Parathyroid adenoma (tissue), 2 donors: ENCODE measurements around the gene FIS1.
A peak's percentile ranks its signal among the peaks of the same experiment; 100 is the strongest.

Experiments
- H2AFZ ChIP-seq: fragments of 300-600 bp; sonication (generic); one replicate; pipeline ENCODE4 v1.7.0; 2017; ENCODE audit warnings: antibody characterized with exemption, mild to moderate bottlenecking
- H3K27ac ChIP-seq: fragments of 300-600 bp; sonication (generic); one replicate; pipeline ENCODE4 v1.7.0; 2017
- H3K27me3 ChIP-seq: fragments of 300-600 bp; sonication (generic); one replicate; pipeline ENCODE4 v1.7.0; 2017; ENCODE audit warnings: low read length; ENCODE audit not compliant: control insufficient read depth, insufficient read depth
- H3K36me3 ChIP-seq: fragments of 300-600 bp; sonication (generic); one replicate; pipeline ENCODE4 v1.7.0; 2017; ENCODE audit warnings: low read length; ENCODE audit not compliant: control insufficient read depth, insufficient read depth
- H3K4me1 ChIP-seq: fragments of 300-600 bp; sonication (generic); one replicate; pipeline ENCODE4 v1.7.0; 2017; ENCODE audit warnings: control low read depth
- H3K4me2 ChIP-seq: fragments of 300-600 bp; sonication (generic); one replicate; pipeline ENCODE4 v1.7.0; 2017; ENCODE audit warnings: low read length
- H3K4me3 ChIP-seq: fragments of 300-600 bp; sonication (generic); one replicate; pipeline ENCODE4 v1.7.0; 2017; ENCODE audit warnings: low read depth, low read length
- H3K79me2 ChIP-seq: fragments of 300-600 bp; sonication (generic); one replicate; pipeline ENCODE4 v1.7.0; 2017; ENCODE audit warnings: control low read depth
- H3K9ac ChIP-seq: fragments of 300-600 bp; sonication (generic); one replicate; pipeline ENCODE4 v1.7.0; 2017; ENCODE audit warnings: mild to moderate bottlenecking
- H3K9me3 ChIP-seq: fragments of 300-600 bp; sonication (generic); one replicate; pipeline ENCODE4 v1.7.0; 2017; ENCODE audit warnings: low read length; ENCODE audit not compliant: control insufficient read depth
- CTCF ChIP-seq: fragments of 300-600 bp; sonication (generic); IDR thresholded peaks from one replicate; pipeline ENCODE4 v1.7.0; 2017; ENCODE audit warnings: antibody characterized with exemption, mild to moderate bottlenecking
- donor health status: primary hyperparathyroidism.

FIS1 gene

GRCh38 chr7:101232141-101232850 lies 12.6 kb downstream of the FIS1 start:
- Histone ChIP-seq H3K9ac (no peak overlapping the region), H3K4me1 (peaks cover 7% of the 10 kb centered on the region), H3K36me3 (no peaks in the 10 kb centered on the region)

GRCh38 chr7:101231644-101232043 lies 13.2 kb downstream of the FIS1 start:
- H3K27me3 ChIP-seq: no peaks in the 10 kb centered on the region
- TF ChIP-seq CTCF: no peak
- no peaks in the 10 kb centered on the region for H3K9me3 ChIP-seq
- H3K4me3 ChIP-seq: peak overlapping the region; percentile 45
- no peak overlapping the region for H3K9ac ChIP-seq
- no peaks in the 10 kb centered on the region for H3K79me2 ChIP-seq
- peak overlapping the region; percentile 93 for H2AFZ ChIP-seq
- peak overlapping the region; percentile 82 for H3K4me2 ChIP-seq
- peaks cover 12% of the 10 kb centered on the region for H3K4me1 ChIP-seq
- no peaks in the 10 kb centered on the region for H3K36me3 ChIP-seq
- H3K27ac ChIP-seq: peak overlapping the region; percentile 78

More at GRCh38 chr7:101232141-101232850, 12.6 kb downstream of the FIS1 start:
- Histone ChIP-seq H3K9me3 (no peaks in the 10 kb centered on the region), H3K27me3 (no peaks in the 10 kb centered on the region), H3K27ac (peak overlapping the region; percentile 78), H3K4me2 (peak overlapping the region; percentile 82), H2AFZ (peak overlapping the region; percentile 93), H3K79me2 (no peaks in the 10 kb centered on the region), H3K4me3 (peak overlapping the region; percentile 45)
- TF ChIP-seq CTCF: no peak

GRCh38 chr7:101226721-101227120 lies 18.2 kb downstream of the FIS1 start:
- H3K27me3 ChIP-seq: no peaks in the 10 kb centered on the region
- H3K27ac ChIP-seq: peak overlapping the region; percentile 84
- no peak overlapping the region for H3K4me2 ChIP-seq
- no peak for TF ChIP-seq CTCF
- no peak overlapping the region for H2AFZ ChIP-seq
- no peak overlapping the region for H3K4me3 ChIP-seq
- peaks cover 7% of the 10 kb centered on the region for H3K79me2 ChIP-seq
- H3K36me3 ChIP-seq: no peaks in the 10 kb centered on the region
- no peak overlapping the region for H3K9ac ChIP-seq
- peaks cover 9% of the 10 kb centered on the region for H3K4me1 ChIP-seq
- H3K9me3 ChIP-seq: no peaks in the 10 kb centered on the region

GRCh38 chr7:101225650-101226049 lies 19.2 kb downstream of the FIS1 start:
- Histone ChIP-seq H3K36me3 (no peaks in the 10 kb centered on the region), H3K4me2 (no peak overlapping the region)
- TF ChIP-seq CTCF: no peak

GRCh38 chr7:101223528-101223927 lies 21.4 kb downstream of the FIS1 start:
- Histone ChIP-seq H3K79me2 (peaks cover 33% of the 10 kb centered on the region), H3K4me3 (no peak overlapping the region), H3K36me3 (no peaks in the 10 kb centered on the region), H3K27me3 (no peaks in the 10 kb centered on the region), H3K4me2 (no peak overlapping the region), H3K9me3 (no peaks in the 10 kb centered on the region), H3K9ac (no peak overlapping the region), H2AFZ (no peak overlapping the region), H3K27ac (no peak overlapping the region), H3K4me1 (peaks cover 8% of the 10 kb centered on the region)
- TF ChIP-seq CTCF: no peak

More at GRCh38 chr7:101225650-101226049, 19.2 kb downstream of the FIS1 start:
- Histone ChIP-seq H3K27me3 (no peaks in the 10 kb centered on the region), H3K4me3 (no peak overlapping the region), H3K9ac (no peak overlapping the region), H3K9me3 (no peaks in the 10 kb centered on the region), H3K4me1 (peaks cover 8% of the 10 kb centered on the region), H2AFZ (no peak overlapping the region), H3K27ac (no peak overlapping the region), H3K79me2 (peaks cover 13% of the 10 kb centered on the region)
